Activated CD4-positive, alpha-beta T cell treated with anti-CD3 and anti-CD28 coated beads, Interleukin-10, Interleukin-2, amounts not matched to agents 100 ng/mL and 50 ng/mL, durations not matched to agents 16 hours and 8 hours (primary cell): ENCODE measurements around the gene TXLNG.
A peak's percentile ranks its signal among the peaks of the same experiment; 100 is the strongest.

ENCODE experiments used
- DNase-seq: peaks from one replicate; pipeline ENCODE4 v3.0.0-alpha.2; 2020

TXLNG gene

DNA sequence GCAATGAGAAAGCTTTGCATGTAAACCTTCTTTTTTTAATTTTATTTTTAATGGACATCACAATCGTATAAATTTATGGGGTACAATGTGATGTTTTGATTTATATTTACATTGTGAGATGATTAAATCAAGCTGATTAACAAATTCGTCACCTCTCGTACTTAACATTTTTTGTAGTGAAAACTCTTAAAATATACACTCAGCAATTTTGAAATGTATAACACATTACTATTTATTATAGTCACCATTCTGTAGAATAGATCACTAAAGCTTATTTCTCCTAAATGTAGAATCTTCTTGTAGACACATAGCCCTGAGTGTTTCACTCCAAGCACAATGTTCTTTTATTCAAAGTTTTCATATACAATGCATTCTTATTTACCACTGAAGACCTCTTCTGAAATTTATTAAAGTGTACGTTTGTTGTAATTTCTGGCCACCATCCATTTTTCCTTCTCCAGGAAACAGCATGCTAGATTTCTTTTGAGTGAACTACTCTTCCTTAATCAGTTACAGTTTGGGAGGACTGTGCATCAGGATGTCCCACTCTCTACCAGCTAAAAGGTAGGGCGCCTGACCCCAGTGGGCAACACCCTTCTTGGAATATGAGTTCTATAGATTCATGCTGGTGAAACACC is 88.3 kb downstream of the TXLNG start:
- DNase-seq, result no peak

DNA sequence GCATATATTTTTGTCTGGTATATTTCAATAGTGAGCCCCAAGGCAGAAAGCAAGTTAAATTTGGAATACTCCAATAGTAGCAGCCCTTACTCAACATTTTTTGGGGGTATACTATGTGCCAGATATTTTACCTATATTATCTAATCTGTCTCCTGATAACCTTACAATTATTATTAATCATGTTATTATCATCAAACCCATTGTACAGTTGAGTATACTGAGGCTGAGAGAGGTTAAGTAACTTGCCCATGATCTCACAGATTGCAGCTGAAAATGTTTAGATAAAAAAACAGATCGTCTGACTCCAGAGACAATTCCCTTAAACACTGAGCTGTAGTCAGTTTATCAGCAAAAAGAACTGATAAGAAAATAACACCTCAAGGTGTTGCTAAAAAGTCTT is 90.4 kb downstream of the TXLNG start:
- DNase-seq, result no peak

DNA sequence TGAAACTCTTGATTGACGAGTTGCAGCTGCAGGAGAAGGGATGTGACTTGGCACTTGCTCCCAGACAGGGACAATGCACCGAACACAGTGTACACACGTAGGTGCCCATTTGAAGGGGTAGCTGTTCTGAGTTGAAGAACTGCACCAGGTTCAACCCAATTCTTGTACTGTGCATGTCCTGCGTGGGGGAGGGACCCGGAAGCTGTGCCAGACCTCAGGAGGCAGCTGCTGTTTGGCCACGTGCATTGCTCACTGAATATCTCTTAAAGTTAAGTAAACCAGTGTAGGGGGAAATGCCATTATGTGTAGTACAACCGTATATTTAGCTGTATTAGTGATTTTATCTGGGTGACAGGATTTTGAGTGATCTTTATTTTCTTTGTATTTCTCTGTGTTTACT is 95.9 kb downstream of the TXLNG start:
- DNase-seq, result peak; percentile 13

DNA sequence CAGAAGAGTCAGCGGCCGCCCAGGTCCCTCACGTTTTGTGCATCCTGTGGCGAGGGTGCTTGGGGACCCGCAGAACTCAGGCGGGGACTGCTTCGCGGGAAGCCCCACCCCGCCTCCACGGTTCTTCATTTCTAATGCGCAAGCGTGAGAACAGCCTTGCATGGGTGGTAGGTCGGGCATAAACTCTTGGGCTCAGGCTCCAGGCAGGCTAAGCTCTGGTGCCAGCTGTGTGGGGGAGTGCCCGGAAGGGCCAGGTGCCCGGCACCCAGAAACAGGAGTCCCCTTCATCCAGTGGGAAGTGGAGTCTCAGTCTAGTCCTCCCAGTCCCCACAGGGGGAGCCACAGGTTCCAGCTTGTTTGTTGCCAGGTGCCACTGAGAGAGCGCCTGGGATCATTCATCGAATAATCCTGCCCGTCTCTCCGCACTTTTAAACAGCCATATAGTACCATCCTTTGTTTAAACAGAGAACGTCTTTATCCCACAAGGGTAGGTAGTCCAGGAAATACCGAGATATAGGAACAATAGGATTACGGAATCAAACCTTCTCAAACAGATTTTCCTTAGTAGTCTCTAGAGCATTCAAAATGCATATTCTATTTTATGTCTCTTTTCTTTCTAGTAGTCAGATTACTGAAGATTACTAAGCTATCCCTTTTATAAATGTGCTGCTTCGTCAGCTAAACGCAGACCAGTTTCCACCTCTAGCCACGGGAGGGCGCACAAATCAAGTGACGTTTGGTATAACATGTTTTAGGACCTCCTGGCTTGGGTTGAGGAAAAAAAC is 96.6 kb downstream of the TXLNG start:
- peak; percentile 69 for DNase-seq

DNA sequence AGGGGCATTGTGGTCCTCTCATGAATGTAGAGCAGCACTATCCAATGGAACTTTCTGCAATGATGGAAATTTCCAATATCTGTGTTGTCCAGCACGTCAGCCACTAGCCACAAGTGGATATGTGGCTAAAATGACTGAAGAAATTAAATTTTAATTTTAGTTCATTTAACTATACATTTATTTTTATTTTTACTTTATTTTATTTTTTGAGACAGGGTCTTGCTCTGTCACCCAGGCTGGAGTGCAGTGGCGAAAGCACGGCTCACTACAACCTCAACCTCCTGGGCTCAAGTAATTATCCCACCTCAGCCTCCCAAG is 97.2 kb downstream of the TXLNG start:
- DNase-seq, result no peak

DNA sequence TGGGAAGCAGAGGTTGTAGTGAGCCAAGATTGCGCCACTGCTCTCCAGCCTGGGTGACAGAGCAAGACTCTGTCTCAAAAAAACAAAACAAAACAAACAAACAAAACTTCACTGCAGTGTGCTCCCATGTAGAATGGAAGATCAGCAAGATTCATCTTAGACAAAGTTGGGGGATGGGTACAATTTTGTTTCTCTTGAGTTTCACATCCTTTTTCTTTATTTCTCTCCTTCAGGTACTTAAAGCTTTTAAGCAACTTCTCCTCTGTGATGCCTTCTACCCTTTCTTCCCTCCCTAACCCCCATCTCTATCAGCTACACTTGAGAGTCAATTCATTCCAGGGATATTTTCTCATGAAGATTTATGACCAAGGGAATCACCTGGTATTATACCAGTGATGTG is 99.4 kb downstream of the TXLNG start:
- no peak for DNase-seq

DNA sequence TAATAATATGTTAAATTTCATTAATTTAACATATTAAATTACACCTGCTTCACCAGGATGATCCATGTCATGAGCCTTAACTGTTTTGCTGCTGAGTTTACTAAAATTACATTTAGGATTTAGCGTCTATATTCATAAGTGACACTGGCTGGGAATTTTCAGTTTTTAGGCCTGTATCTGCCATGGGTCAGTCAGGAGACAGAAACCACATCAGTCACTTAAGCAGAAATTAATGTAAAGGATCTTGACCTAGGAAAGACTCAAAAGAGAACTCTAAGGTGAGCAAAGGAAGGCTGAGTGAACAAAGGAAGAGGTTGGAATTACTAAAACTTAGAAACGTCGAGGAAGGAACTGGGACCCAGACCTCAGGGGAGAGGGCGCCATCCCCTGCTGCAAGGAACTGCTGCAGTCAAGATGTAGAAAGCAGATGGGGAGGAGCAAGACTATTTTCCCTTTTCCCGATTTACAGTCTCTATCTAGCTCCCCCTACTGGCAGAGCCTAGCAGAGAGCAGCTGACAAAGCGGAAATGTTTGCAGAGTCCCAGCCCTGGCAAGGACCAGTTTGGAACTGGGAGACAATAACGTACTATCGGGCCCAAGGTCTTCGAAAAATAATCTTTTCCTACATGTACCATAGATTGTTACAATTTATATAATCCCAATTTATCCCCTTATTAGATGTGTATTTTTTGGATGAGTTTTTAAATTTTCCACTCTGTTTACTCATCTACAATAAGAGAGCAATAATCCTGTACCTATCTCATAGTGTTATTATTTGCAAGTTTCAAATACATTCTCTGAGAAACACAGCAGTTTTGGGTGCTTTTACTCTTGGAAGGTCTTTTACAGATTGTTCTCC is 106.5 kb downstream of the TXLNG start:
- peak; percentile 79 for DNase-seq
